NCI-H2227 (cell line): ENCODE data around the gene NR4A2.
"Not testable (repeated sequence)": the region's sequence is repeated elsewhere in the genome, so short reads cannot be mapped to it uniquely, and the experiment has no call there.

ENCODE experiments used
- DNase-seq: peaks from one replicate; lab custom pipeline; 2025; ENCODE audit not compliant: unreplicated experiment; lab: John Stamatoyannopoulos, UW

The NR4A2 gene

DNA sequence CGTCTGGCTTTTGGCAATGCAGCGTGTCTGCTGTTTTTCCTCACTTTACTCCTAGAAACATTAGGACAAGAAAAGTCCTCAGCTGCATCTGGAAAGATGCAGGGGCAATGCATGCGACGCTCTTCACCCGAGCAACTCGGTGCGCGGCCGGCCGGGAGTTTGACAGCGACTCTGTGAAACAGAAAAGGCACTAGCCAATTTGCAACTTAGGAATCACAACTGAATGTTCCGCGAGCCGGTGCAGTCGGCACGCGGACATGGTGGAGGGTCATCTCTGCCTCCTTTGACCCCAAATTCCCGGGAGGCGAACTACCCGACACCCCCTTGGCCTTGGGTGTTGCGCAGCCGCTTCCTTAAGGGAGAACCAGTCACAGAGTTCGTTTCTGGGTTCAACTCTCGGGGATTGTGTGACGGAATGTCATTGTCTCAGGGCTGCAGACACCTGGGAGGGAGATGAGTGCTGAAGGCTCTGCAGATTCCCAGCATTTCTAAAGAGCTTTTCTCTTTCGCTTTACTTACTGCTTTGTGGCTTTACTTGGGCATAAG, 9.8 kb downstream of the NR4A2 start:
- no peak for DNase-seq

DNA sequence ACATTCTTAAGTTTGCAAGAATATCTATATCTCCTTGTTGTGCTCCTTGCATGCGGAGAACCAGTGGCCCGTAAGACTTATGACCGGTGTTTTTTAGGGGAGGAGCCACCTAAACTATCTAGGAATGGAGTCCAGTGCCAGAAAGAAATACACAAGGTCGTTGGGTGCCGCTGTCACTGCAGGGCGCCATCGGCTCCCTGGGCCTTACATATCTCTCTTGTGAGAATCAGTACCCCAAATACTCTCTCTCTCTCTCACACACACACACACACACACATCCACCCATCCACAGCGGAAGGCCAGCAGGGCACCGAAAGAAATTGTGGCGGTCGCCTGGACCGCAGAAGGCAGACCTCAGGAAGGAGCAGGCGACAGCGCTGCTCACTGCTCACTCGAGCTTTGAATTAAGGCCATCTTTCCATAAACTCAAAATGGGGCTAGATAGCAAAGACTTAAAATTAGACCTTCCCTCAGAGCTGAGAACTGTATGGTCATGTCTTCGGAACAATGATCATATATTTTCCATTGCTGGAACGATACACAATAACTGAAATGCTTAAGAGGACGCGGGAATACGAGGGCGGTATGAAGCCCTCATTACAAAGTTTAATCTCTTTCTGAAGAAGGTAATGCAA, 10.4 kb downstream of the NR4A2 start:
- DNase-seq = no peak

DNA sequence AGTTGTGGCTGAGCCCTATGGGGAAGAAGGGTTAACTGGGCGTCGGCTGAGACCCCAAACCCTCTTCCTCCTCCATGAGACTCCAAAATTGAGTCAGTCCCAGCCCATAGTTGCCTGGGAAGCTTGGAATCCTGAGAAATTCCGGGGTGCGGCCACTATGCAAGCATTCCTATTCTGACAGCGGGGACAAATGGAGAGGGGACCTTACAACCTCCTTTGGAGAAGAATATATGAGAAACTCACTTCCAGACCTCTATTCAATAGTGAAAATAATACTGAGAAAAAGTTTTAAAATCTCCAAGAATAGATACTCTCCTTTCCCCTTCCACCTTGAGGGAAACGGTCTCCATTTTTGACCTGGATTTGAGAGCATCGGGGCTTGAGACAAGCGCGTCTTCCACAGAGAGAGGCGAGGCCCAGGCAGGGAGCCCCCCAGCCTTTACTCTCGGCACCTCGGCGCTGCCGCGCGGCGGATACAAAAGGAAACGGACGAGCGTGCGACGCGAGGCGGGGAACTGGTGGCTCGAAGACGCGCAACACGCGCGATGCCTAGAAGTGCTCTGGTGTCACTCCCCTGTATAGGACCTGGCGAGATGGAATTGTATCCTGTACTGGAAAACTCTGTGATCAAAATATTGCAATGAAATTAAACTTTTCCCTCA, 11.1 kb downstream of the NR4A2 start:
- DNase-seq = no peak

DNA sequence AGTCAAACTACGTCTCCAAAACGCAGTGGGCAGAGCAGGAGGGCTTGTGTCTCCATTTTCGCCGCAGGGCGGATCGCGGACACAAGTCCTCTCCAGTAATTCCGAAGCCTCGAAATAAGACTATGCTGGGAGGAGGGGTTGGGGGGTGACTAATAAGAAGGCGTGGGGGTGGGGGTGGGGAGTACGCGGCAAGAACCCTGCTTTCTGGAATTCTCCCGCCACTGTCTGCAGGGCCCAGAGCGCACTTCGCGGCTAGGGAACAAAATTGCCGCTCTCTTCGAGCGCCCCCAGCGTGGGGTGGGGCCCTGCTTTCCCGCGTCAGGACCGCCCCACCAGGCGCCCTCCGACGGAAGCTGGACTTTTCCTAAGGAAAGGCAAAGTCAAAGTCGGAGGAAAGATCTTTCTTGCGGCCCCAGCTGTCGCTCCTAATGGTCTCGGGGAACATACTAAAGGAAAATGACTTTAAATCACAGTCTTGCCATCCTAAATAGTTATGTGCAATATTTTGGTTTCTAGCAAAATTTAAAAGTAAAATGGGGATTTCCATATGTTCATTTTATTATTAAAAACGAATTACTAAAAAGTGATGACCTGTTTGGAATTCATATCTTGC, 11.9 kb downstream of the NR4A2 start:
- no peak for DNase-seq

DNA sequence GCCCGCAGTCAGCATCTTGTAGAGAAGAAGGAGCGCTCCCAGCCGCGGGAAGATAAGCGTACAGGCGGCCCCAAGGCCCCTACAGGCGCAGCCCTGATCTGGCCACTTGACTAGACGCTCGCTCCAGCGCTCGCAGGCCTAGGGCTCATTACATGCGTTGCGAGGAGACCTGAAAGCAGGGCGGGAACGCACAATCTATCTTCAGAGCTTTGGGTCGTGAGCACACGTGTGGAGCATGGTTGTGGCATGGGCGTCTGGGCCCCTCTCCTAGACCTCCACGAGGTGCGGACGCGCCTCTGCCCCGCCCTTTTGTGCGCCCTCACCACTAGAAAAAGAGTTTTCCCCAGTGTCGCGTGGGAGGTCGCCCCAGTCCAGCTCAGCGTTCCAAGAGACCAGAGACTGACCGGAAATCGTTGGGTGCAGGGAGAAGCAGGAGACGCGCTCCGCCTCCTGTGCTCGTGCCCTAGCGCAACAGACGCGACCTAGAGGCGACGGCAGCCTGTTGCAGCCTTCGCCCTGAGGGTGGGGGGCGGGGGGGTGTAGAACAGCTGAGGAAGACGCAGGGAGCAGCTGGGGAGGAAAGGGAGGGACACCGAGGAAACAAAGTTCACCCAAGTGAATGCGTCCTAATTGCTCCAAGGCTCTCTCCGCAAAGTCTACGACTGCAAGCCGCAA, 12.6 kb downstream of the NR4A2 start:
- DNase-seq = no peak

DNA sequence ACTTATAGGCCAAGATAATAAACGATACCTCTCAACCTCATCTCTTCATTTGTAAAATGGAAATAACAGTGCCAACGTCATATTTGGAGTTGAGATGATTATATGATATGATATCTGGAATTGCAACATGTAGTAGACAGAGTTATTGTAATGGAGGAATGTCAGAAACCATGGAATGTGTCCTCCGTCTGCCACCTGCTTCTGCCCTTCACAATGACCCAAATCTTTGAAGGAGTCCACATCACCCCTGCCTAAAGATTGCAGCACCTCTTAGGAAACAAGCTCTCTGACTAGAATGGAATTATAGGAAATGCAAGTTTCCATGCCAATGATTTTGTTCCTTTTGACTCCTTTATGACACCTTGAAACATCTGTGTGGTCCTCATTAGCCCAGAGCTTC, 14.9 kb downstream of the NR4A2 start:
- no peak for DNase-seq

DNA sequence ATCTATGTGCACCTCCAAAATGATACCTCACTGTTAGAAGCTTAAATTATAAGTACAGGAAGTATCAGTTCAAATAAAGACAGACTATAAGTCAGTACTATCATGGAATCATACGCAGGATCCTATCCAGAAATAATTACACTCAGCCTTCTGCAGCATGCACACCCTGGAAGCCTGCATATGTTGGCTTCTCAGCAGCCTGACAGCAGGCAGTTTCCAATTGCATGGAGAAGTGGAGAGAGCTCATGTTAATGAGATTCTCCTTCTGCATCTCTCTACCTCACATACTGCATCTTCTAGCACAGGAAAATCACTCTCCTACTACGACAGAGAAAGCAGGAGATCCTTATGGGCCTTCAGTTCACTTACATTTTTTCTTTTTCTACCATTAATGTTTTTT, 20.5 kb downstream of the NR4A2 start:
- DNase-seq = peak; percentile 25

DNA sequence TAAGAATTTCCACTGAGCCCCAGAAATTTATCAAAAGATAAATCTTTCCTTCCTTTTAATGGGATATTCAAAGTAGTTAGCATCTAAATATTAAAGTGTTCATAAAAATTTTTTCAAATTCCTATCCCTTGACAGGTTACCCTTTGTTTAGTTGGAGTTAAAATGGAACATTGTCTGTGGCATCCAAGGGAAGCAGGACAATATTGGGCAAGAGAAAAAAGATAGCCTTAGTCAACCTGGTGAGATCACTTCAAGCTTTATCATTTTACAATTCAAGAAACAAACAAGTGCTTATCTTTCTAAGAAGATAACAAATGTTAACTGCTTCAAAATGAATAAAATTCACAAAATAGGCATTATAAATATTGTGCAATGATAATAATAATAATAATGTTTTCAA, 21.7 kb downstream of the NR4A2 start:
- DNase-seq = no peak

DNA sequence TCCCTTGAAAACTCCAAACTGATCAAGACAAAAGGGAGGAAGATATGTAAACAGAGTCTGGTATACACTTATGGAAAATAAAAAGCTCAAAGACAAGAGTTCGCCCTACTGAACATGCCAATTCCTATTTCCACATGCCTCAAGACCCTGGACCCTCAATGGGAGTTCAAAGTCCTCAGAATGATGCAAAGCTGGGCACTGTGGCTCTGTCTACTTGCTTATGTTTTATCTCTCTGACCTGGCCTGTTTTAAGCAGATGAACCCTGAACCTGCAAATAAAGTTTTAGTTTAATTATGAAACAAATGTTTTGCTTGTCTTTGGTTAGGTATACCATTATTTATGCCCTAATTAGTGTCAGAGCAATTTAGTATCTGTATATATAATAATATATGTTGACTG, 22.6 kb downstream of the NR4A2 start:
- no peak for DNase-seq

DNA sequence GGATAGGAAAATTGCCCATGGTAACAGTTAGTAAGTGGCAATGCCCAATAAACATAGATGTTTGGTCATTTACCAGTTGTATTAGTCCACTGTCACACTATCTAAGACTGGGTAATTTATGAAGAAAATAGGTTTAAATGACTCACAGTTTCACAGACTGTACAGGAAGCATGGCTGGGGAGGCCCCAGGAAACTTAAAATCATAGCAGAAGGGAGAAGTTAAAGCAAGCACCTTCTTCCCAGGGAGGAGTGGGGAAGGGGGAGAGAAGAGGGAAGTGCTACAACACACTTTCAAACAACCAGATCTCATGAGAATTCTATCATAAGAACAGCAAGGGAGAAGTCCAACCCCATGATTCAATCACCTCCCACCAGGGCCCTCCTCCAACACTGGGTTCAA, 23.4 kb downstream of the NR4A2 start:
- no peak for DNase-seq

DNA sequence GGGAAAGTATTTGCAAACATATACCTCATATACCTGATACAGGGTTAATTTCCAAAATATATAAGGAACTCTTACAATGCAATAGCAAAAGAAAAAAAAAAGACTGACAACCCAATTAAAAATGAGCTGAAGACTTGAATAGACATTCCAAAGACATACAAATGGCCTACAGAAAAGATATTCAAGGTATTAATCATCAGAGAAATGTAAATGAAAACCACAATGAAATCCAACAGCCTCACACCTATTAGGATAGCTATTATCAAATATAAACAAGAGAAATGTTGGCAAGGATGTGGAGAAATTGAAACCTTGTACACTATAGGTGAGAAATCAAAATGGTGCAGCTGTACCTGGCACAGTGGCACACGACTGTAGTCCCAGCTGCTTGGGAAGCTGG, 25.7 kb downstream of the NR4A2 start:
- DNase-seq = no peak

DNA sequence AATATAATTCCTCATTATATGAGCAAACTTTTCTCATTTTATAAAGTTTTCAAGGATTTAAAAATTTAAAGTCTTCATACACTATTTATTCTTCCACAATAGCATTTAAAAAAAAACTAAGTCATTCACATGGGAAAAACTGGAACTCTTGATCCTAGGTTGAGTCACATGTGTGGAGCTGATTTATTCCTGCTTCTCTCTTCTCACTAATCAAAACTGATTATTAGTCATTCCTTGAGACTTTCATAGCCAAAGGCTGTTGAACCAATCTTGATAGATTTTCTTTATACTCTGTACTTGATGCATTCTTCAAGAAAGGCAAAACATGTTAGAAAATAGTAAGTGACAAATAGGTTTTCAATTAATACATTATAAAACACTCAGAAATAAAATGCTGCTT, 27.4 kb downstream of the NR4A2 start:
- DNase-seq = no peak

DNA sequence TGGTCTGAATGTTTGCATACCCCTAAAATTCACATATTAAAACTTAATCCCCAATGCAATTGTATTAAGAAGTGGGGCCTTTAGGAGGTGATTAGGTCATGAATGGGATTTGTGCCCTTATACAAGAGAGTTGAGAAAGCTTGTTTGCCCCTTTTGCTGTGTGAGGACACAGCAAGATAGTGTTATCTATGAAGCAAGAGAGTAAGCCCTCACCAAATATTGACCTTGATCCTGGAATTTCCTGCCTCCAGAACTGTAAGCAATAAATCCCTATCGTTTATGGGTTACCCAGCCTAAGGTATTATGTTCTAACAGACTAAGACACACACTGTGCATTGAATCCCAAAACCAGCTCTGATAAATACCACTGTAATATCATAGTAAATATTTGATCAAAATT, 32.2 kb downstream of the NR4A2 start:
- no peak for DNase-seq

DNA sequence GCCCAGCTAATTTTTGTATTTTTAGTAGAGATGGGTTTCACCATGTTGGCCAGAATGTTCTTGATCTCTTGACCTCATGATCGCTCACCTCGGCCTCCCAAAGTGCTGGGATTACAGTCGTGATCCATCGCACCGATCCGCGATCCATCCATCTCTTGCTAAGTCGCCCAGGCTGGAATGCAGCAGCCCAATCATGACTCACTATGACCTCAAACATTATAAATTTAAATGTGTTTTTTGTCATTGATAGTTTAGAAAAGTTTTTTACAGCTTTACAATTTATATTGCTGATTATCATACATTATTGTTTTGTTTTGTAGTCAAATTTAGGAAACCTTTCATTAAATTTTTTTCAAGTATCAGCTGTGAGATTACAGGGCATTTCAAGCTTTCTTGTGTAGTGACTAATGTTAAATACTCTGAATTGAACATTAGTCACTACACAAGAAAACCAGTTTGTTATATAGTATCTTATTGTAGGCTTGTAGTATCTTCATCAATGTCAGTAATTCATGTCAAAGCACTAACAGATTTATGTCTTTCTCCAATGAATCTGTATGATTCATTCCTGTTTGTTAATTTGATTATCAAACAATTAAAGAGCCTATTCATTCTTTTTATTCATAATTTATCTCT, 37.5 kb downstream of the NR4A2 start:
- DNase-seq = no peak

DNA sequence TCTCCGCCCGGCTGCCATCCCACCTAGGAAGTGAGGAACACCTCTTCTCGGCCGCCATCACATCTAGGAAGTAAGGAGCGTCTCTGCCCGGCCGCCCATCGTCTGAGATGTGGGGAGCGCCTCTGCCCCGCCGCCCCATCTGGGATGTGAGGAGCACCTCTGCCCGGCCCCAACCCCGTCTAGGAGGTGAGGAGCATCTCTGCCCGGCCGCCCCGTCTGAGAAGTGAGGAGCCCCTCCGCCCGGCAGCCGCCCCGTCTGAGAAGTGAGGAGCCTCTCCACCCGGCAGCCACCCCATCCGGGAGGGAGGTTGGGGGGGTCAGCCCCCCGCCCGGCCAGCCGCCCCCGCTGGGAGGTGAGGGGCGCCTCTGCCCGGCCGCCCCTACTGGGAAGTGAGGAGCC, 39.1 kb downstream of the NR4A2 start:
- not testable (repeated sequence) for DNase-seq

DNA sequence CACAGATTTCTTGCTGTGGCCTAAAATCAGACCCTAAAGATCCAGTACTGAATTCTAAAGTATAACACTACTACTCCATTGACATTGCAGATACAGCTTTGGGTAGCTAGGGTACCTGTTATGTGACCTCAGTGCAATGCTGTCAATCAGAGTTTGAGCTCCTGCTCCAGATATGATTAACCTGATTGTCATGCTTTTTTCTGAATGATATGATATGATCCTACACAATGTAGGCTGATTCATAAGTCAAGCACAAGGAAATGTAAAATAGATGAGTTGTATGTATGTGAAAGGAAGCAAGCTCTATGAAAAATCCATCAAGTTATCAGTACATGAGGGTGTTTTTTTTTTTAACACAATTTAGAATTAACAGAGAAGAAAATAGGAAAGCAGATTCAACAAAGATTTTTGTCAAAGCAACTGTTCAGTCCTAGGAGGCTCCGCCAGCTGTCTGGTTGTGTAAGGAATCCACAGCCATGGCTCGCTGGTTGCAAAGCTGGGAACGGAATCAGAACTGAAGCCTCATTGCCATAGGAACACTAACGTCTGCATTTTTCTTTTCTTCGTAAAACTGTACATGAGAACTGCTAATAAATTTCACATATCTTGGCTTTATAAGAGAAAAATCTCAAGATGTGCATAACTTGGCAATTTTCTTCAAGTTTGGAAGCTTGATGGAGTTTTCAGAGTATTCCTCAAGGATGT, 52.9 kb downstream of the NR4A2 start:
- DNase-seq = no peak
